Psoas muscle (tissue), 8 donors: ENCODE data around the gene CENPI. TPM values are rescaled to one million over a fixed set of nuclear protein-coding genes. Genes with fewer than 3 reads are reported as not detected.
A peak's percentile ranks its signal among the peaks of the same experiment; 100 is the strongest.
"Not testable (repeated sequence)": the region's sequence is repeated elsewhere in the genome, so short reads cannot be mapped to it uniquely, and the experiment has no call there.

ENCODE experiments used
- ATAC-seq, 4 donors: fragments of 200-7000 bp; cut with Tn5 transposase; one replicate each; pipeline ENCODE4 v1.9.1; 2020; ENCODE audit warnings: moderate library complexity in 3 of 4, mild to moderate bottlenecking in 2 of 4
- DNase-seq, 2 donors: peaks; one replicate each; pipeline ENCODE4 v3.0.0-alpha.2; 2020
- H3K27ac ChIP-seq: fragments of 200-600 bp; one replicate; pipeline ENCODE4 v1.8.0; 2022
- H3K27me3 ChIP-seq, 3 donors: fragments of 200-600 bp in 1 of 3; one replicate each; pipeline versions ENCODE4 v1.6.1 to v1.8.0; 2013 to 2022; ENCODE audit warnings: low read length in 2 of 3, mild to moderate bottlenecking in 2 of 3, moderate library complexity in 1 of 3; ENCODE audit not compliant: insufficient read depth in 3 of 3
- H3K36me3 ChIP-seq, 2 donors: fragments of 200-600 bp in 1 of 2; one replicate each; pipeline versions ENCODE4 v1.6.1 to v1.8.0; 2013 to 2022; ENCODE audit warnings: low read depth in 1 of 2, mild to moderate bottlenecking in 1 of 2, moderate library complexity in 1 of 2; ENCODE audit not compliant: insufficient read depth in 1 of 2
- H3K4me1 ChIP-seq: fragments of 200-600 bp; one replicate; pipeline ENCODE4 v1.8.0; 2022
- H3K4me3 ChIP-seq: fragments of 200-600 bp; one replicate; pipeline ENCODE4 v1.8.0; 2022; ENCODE audit warnings: mild to moderate bottlenecking
- H3K9me3 ChIP-seq: fragments of 200-600 bp; one replicate; pipeline ENCODE4 v1.8.0; 2022
- WGBS, 3 donors: extraction: QIAGEN DNeasy Blood & Tissue Kit; methylation state at CpG; one replicate each; pipeline versions ENCODE4 v1.1.6 to v1.1.7; 2013; 5-methylcytosine and 5-hydroxymethylcytosine counted together
- intact Hi-C, 2 donors: fragments of 100-400 bp; cut with DNase I; formaldehyde crosslinking; loops; one replicate each; pipeline versions ENCODE4 v1.11.0 to v1.14.2; 2022
- long read RNA-seq, 2 donors: library from polyadenylated mRNA; unstranded; transcript quantifications; one replicate each; pipeline ENCODE4 v2.0.0, GENCODE V29; 2021
- polyA plus RNA-seq, 3 donors: library from polyadenylated mRNA; stranded (reverse); fragments of 200-250 nt; gene quantifications; one replicate each; pipeline ENCODE4 v1.2.3, GENCODE V29; 2013
- total RNA-seq, 4 donors: library from RNA; stranded (reverse); fragmentation: NEBNext Ultra II Directional in 2 of 4; extraction: Animal tissue kit (Norgen Biotek cat#: 25700) in 2 of 4; gene quantifications; one replicate each; pipeline versions ENCODE4 v1.2.1 to v1.2.4, GENCODE V29; 2021 to 2023
- TF ChIP-seq, protein P1 (sequence below): fragments of 200-600 bp; IDR thresholded peaks from one replicate; pipeline ENCODE4 v1.8.0; 2022; ENCODE audit warnings: antibody characterized with exemption
- donor health status: healthy with polysubstance abuse.
- donor health status: DM: no; HTN: no; CAD: no; lungs with moderate emphysema.
- donor health status: Bipolar disorder and iron deficiency.
- donor health status: healthy.
- donor health status: DM: yes; HTN: yes; CAD: no.
- donor health status: DM: no; HTN: no; CAD: no.
- donor health status: DM: no; HTN: no; CAD: no.
- donor health status: DM: yes; HTN: yes; CAD: no.

The CENPI gene
- under 1 TPM; 0.10 to 0.34 (median 0.25) TPM for total RNA-seq
- under 1 TPM in 2 of 3 donors, not detected in 1; 0.35 to 0.39 TPM for polyA plus RNA-seq
- long read RNA-seq, donor 1: 0 reads
- long read RNA-seq, donor 2: 0 reads

GRCh38 chrX:101097546-101098453 lies at the start of gene CENPI:
TSS of gene CENPI (plus strand) at chrX:101098204. CDS start at chrX:101101071, 2,867 bp downstream.
- peak; percentile 99 to 100 (median 100) for ATAC-seq
- Histone ChIP-seq H3K36me3 (no peaks in the 10 kb centered on the region), H3K4me1 (no peaks in the 10 kb centered on the region), H3K27ac (peak within 1 kb of the TSS; percentile 75), H3K4me3 (peak within 1 kb of the TSS; percentile 60), H3K9me3 (no peaks in the 10 kb centered on the region), H3K27me3 (no peaks in the 10 kb centered on the region)
- 0 to 35% (median 1%) methylated on average over 46 to 48 of the region's 48 CpGs for WGBS, 3 donors
- TF ChIP-seq, protein P1, sequence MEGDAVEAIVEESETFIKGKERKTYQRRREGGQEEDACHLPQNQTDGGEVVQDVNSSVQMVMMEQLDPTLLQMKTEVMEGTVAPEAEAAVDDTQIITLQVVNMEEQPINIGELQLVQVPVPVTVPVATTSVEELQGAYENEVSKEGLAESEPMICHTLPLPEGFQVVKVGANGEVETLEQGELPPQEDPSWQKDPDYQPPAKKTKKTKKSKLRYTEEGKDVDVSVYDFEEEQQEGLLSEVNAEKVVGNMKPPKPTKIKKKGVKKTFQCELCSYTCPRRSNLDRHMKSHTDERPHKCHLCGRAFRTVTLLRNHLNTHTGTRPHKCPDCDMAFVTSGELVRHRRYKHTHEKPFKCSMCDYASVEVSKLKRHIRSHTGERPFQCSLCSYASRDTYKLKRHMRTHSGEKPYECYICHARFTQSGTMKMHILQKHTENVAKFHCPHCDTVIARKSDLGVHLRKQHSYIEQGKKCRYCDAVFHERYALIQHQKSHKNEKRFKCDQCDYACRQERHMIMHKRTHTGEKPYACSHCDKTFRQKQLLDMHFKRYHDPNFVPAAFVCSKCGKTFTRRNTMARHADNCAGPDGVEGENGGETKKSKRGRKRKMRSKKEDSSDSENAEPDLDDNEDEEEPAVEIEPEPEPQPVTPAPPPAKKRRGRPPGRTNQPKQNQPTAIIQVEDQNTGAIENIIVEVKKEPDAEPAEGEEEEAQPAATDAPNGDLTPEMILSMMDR: no peak
- intact Hi-C loops: loop anchor here in 1 of 2 donors (5.0 kb wide), 1 partner anchor 45 kb away; the partner anchor contains the start of gene TRMT2B
- peak; percentile 91 to 96 for DNase-seq

GRCh38 chrX:101051153-101051548 lies 46.9 kb upstream of the CENPI start:
- Histone ChIP-seq H3K36me3 (no peaks in the 10 kb centered on the region), H3K4me3 (peak overlapping the region; percentile 78), H3K27ac (peak overlapping the region; percentile 92), H3K27me3 (no peaks in the 10 kb centered on the region), H3K4me1 (peaks cover 6% of the 10 kb centered on the region), H3K9me3 (no peaks in the 10 kb centered on the region)
- no peak for DNase-seq
- intact Hi-C loops: loop anchor here in 1 of 2 donors (5.0 kb wide), 1 partner anchor 46 kb away; the partner anchor contains the start of gene CENPI
- 13 to 41% (median 19%) methylated on average over 5 of the region's 5 CpGs for WGBS, 3 donors
- TF ChIP-seq, protein P1: no peak
- ATAC-seq: peak in 1 of 4 donors; percentile 6

DNA sequence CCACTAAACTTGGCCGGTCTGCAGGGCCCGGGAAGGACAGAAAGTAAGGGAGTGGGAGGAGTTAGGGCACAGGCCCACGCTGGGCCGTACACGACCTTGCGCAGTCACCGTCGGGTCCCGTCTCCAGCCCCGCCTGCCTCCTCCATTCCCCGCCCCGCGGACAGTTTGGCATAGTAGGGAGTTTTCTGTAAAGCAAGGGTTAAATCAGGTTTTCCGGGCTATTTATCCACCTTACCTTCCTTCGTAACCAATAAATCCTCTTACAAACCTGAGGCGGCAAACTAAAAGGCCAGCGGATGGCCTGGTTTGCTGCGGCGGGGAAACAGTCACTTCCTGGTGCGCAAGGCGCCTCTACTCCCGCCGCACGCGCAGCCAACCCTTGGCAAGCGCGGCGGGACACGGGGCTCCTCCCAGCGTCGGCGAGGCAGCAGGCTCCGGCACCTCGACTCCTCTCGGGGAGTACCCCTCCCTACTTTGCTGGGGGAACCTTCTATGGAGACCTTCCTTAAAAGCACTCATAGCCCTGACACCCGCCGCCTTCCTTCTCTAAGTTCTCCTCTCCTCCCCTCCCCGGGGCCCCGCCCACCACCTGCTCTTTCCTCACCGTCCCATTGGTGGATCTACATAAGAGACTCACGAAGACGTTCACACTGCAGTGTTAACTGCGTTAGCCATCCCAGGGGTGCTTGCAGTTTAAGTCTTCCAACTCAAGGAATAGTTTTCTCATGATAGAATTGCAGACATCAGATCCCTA lies 46.3 kb upstream of the CENPI start, which contains the start of gene TRMT2B:
TRMT2B (minus strand) TSS at position 563 of the 754 bp plus-strand sequence. CDS start 9,822 bp downstream, outside the sequence.
- ATAC-seq (peak; percentile 98), DNase-seq (peak; percentile 80 to 87)

DNA sequence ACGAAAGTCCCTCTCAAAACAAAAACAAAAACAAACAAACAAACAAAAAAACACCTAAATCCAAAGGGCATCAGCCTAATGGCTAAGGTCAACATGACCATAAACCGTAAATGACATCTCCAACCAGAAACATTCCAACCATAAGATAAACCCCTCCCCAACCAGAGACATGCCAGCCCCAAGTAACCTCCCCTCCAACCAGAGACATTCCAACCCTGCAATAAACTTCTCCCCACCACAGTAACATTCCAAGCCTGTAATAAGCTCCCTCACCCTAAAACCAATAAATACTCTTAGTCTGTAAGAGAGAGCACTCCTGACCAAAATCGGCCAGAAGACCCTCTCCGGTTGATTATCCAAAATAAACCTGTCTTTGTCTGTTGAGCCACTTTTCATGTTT lies 41.5 kb upstream of the CENPI start:
- ATAC-seq, H3K27ac ChIP-seq, intact Hi-C loops, H3K27me3 ChIP-seq, DNase-seq, H3K4me1 ChIP-seq, H3K4me3 ChIP-seq, H3K9me3 ChIP-seq, H3K36me3 ChIP-seq: not testable (repeated sequence)
- 89 to 92% (median 92%) methylated on average over 4 of the region's 4 CpGs for WGBS, 3 donors

More for the DNA sequence above, 46.3 kb upstream of the CENPI start, which contains the start of gene TRMT2B:
- H3K36me3 ChIP-seq: no peaks in the 10 kb centered on the region
- TF ChIP-seq, protein P1: no peak
- H3K4me1 ChIP-seq: peaks cover 6% of the 10 kb centered on the region
- H3K4me3 ChIP-seq: peak within 1 kb of the TSS; percentile 78
- H3K27me3 ChIP-seq: no peaks in the 10 kb centered on the region
- H3K9me3 ChIP-seq: no peaks in the 10 kb centered on the region
- 0 to 30% (median 1%) methylated on average over 32 to 43 of the region's 43 CpGs for WGBS, 3 donors
- intact Hi-C loops: loop anchor here in 1 of 2 donors (5.0 kb wide), 1 partner anchor 46 kb away; the partner anchor contains the start of gene CENPI
- peak within 1 kb of the TSS; percentile 92 for H3K27ac ChIP-seq
